ENCODE measurements around the gene LGR6.

DNA sequence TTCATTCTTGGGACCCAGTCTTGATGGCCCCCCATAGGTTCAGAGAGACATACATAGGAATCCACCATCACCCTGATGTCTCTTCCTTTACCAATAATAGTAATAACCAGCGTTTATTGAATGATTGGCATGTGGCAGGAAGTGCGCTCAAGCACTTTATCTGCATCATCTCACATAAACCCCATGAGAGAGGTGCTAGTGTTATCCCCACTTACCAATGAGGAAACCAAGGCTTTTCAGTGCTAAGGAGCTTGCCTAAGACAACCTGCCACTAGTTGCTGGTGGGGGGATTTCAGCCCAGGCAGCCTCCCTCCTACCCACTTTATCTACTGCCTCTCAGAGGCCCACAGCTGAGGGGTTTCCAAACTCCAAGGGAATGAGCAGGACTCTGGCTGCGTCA, 7.7 kb downstream of the LGR6 start:
- TF ChIP-seq, protein P1, sequence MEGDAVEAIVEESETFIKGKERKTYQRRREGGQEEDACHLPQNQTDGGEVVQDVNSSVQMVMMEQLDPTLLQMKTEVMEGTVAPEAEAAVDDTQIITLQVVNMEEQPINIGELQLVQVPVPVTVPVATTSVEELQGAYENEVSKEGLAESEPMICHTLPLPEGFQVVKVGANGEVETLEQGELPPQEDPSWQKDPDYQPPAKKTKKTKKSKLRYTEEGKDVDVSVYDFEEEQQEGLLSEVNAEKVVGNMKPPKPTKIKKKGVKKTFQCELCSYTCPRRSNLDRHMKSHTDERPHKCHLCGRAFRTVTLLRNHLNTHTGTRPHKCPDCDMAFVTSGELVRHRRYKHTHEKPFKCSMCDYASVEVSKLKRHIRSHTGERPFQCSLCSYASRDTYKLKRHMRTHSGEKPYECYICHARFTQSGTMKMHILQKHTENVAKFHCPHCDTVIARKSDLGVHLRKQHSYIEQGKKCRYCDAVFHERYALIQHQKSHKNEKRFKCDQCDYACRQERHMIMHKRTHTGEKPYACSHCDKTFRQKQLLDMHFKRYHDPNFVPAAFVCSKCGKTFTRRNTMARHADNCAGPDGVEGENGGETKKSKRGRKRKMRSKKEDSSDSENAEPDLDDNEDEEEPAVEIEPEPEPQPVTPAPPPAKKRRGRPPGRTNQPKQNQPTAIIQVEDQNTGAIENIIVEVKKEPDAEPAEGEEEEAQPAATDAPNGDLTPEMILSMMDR (IDR thresholded peaks at IDR 0.05; ENCODE audit: low read length): no peak
- no peak for TF ChIP-seq EZH2 (IDR thresholded peaks at IDR 0.05; ENCODE audit: borderline replicate concordance, low read length)

Measured in OCI-LY1 (cell line).